HEK293 (cell line): Measurements from ENCODE around the gene ACACB.

Source experiments
- CTCF ChIP-seq: fragments of 450-650 bp; formaldehyde crosslinking; IDR thresholded peaks from 2 replicates; pipeline ENCODE4 v1.5.1; 2016; ENCODE audit warnings: missing biosample characterization, missing genetic modification characterization
- ZNF138 ChIP-seq: fragments of 450-650 bp; formaldehyde crosslinking; IDR thresholded peaks from 2 replicates; pipeline ENCODE4 v1.5.1; 2016; ENCODE audit warnings: missing biosample characterization, missing genetic modification characterization, borderline replicate concordance
- ZNF239 ChIP-seq: fragments of 450-650 bp; formaldehyde crosslinking; IDR thresholded peaks from 2 replicates; pipeline ENCODE4 v1.5.1; 2016; ENCODE audit warnings: missing biosample characterization, missing genetic modification characterization
- ZNF24 ChIP-seq: fragments of 450-650 bp; formaldehyde crosslinking; IDR thresholded peaks from 2 replicates; pipeline ENCODE4 v1.5.1; 2016; ENCODE audit warnings: missing biosample characterization, missing genetic modification characterization
- ZNF335 ChIP-seq: fragments of 450-650 bp; formaldehyde crosslinking; conservative IDR thresholded peaks from 2 replicates; pipeline ENCODE4 v1.5.1; 2016; ENCODE audit warnings: missing biosample characterization, missing genetic modification characterization
- ZNF449 ChIP-seq: fragments of 450-650 bp; formaldehyde crosslinking; IDR thresholded peaks from 2 replicates; pipeline ENCODE4 v1.5.1; 2017; ENCODE audit warnings: missing biosample characterization, mild to moderate bottlenecking, missing genetic modification characterization, moderate library complexity
- ZNF707 ChIP-seq: fragments of 450-650 bp; formaldehyde crosslinking; IDR thresholded peaks from 2 replicates; pipeline ENCODE4 v1.5.1; 2016; ENCODE audit warnings: missing biosample characterization, missing genetic modification characterization
- ZNF843 ChIP-seq: fragments of 450-650 bp; formaldehyde crosslinking; IDR thresholded peaks from 2 replicates; pipeline ENCODE4 v1.5.1; 2016; ENCODE audit warnings: missing biosample characterization, missing genetic modification characterization
- ZSCAN16 ChIP-seq: fragments of 450-650 bp; formaldehyde crosslinking; IDR thresholded peaks from 2 replicates; pipeline ENCODE4 v1.5.1; 2016; ENCODE audit warnings: missing biosample characterization, missing genetic modification characterization

GRCh38 chr12:109273354-109273753 lies 157.0 kb downstream of the ACACB start:
- TF ChIP-seq ZNF707 (tag by site-specific recombination) (no peak), ZNF449 (no peak), ZNF138 (tag by site-specific recombination) (no peak), ZNF335 (tag by site-specific recombination) (no peak), ZSCAN16 (tag by site-specific recombination) (no peak), ZNF24 (no peak), ZNF843 (tag by site-specific recombination) (no peak), CTCF (no peak), ZNF239 (no peak)
